Measurements from ENCODE around the gene MAZ. TPM values are rescaled to one million over a fixed set of nuclear protein-coding genes. Genes with fewer than 3 reads are reported as not detected.
"Not testable (repeated sequence)": the region's sequence is repeated elsewhere in the genome, so short reads cannot be mapped to it uniquely, and the experiment has no call there.

The MAZ gene
- total and polyA plus RNA-seq, 2 experiments from 2014 or later = 76.8 to 215 TPM

GRCh38 chr16:29777576-29778350 lies 28.6 kb upstream of the MAZ start, which contains the start of gene ZG16:
ZG16 (plus strand) TSS chr16:29778256; CDS start chr16:29779267, 1,011 bp downstream.
- no peak within 1 kb of the TSS for H3K27ac ChIP-seq
- no peaks in the 10 kb centered on the region for H3K4me1 ChIP-seq (ENCODE audit: insufficient read depth)
- peaks cover 6% of the 10 kb centered on the region; the same call in 1 of the 2 replicates for H3K27me3 ChIP-seq (replicated peaks; ENCODE audit: insufficient read depth)
- no peaks in the 10 kb centered on the region for H4K20me1 ChIP-seq (ENCODE audit: insufficient read depth)
- H3F3A ChIP-seq (ENCODE audit: insufficient read depth) = no peaks in the 10 kb centered on the region
- no peak within 1 kb of the TSS for H3K4me2 ChIP-seq (ENCODE audit: unreplicated experiment)
- H3K9me2 ChIP-seq (ENCODE audit: insufficient read depth) = no peaks in the 10 kb centered on the region
- H2AFZ ChIP-seq = no peak within 1 kb of the TSS
- in situ Hi-C loops (cut with MboI) = no loop called here
- no peaks in the 10 kb centered on the region for H3K9me3 ChIP-seq (ENCODE audit: low read depth)
- no peak for DNase-seq
- H3K79me2 ChIP-seq (ENCODE audit: insufficient read depth) = no peaks in the 10 kb centered on the region
- WGBS, 2 experiments (ENCODE audit: low coverage in 1 of 2, low lambda C conversion rate in 2 of 2, missing lambda C conversion rate in 2 of 2) = 48 to 63% methylated on average over 9 to 10 of the region's 10 CpGs
- H3K4me3 ChIP-seq = no peak within 1 kb of the TSS
- no peaks in the 10 kb centered on the region for H3K36me3 ChIP-seq (ENCODE audit: low read depth)
- TF ChIP-seq EZH2phosphoT487 (IDR thresholded peaks at IDR 0.05; ENCODE audit: insufficient read depth, low read depth) = no peak
- TF ChIP-seq EZH2 (IDR thresholded peaks at IDR 0.05; ENCODE audit: insufficient read depth, poor library complexity, severe bottlenecking) = no peak
- H3K9ac ChIP-seq = no peak within 1 kb of the TSS

GRCh38 chr16:29779474-29779873 lies 26.9 kb upstream of the MAZ start:
- TF ChIP-seq EZH2phosphoT487 (IDR thresholded peaks at IDR 0.05; ENCODE audit: insufficient read depth, low read depth) = no peak
- no peak for TF ChIP-seq EZH2 (IDR thresholded peaks at IDR 0.05; ENCODE audit: insufficient read depth, poor library complexity, severe bottlenecking)
- H3K9me2 ChIP-seq (ENCODE audit: insufficient read depth) = no peaks in the 10 kb centered on the region
- no peak overlapping the region for H3K4me3 ChIP-seq
- H3K9ac ChIP-seq = no peak overlapping the region
- DNase-seq = no peak
- H2AFZ ChIP-seq = no peak overlapping the region
- H3K79me2 ChIP-seq (ENCODE audit: insufficient read depth) = no peaks in the 10 kb centered on the region
- H3K27me3 ChIP-seq (replicated peaks; ENCODE audit: insufficient read depth) = peaks cover 6% of the 10 kb centered on the region; the same call in 1 of the 2 replicates
- whole genome bisulfite sequencing, 2 experiments (ENCODE audit: low coverage in 1 of 2, low lambda C conversion rate in 2 of 2, missing lambda C conversion rate in 2 of 2) = 41 to 54% methylated on average over 10 of the region's 10 CpGs
- no peaks in the 10 kb centered on the region for H3K9me3 ChIP-seq (ENCODE audit: low read depth)
- no peaks in the 10 kb centered on the region for H3F3A ChIP-seq (ENCODE audit: insufficient read depth)
- H3K4me2 ChIP-seq (ENCODE audit: unreplicated experiment) = no peak overlapping the region
- no peaks in the 10 kb centered on the region for H4K20me1 ChIP-seq (ENCODE audit: insufficient read depth)
- H3K27ac ChIP-seq = no peak overlapping the region
- H3K36me3 ChIP-seq (ENCODE audit: low read depth) = no peaks in the 10 kb centered on the region
- in situ Hi-C loops (cut with MboI) = no loop called here
- H3K4me1 ChIP-seq (ENCODE audit: insufficient read depth) = no peaks in the 10 kb centered on the region

GRCh38 chr16:29783094-29783953 lies 23.0 kb upstream of the MAZ start:
- H3K79me2 ChIP-seq (ENCODE audit: insufficient read depth); H3K4me2 ChIP-seq (ENCODE audit: unreplicated experiment); H3K36me3 ChIP-seq (ENCODE audit: low read depth); H2AFZ ChIP-seq; in situ Hi-C loops (cut with MboI); H3K27me3 ChIP-seq (replicated peaks; ENCODE audit: insufficient read depth); H3F3A ChIP-seq (ENCODE audit: insufficient read depth); H3K4me1 ChIP-seq (ENCODE audit: insufficient read depth); H3K9me2 ChIP-seq (ENCODE audit: insufficient read depth); H3K9me3 ChIP-seq (ENCODE audit: low read depth); H3K4me3 ChIP-seq; H4K20me1 ChIP-seq (ENCODE audit: insufficient read depth); H3K27ac ChIP-seq; DNase-seq; H3K9ac ChIP-seq: not testable (repeated sequence)
- 72 to 75% methylated on average over 13 of the region's 13 CpGs for WGBS, 2 experiments (ENCODE audit: low coverage in 1 of 2, low lambda C conversion rate in 2 of 2, missing lambda C conversion rate in 2 of 2)

- WGBS, 2 experiments (ENCODE audit: low coverage in 1 of 2, low lambda C conversion rate in 2 of 2, missing lambda C conversion rate in 2 of 2) = 83 to 86% methylated on average over 2 of the region's 2 CpGs
- no peak overlapping the region for H3K27ac ChIP-seq
- no peak for TF ChIP-seq EZH2 (IDR thresholded peaks at IDR 0.05; ENCODE audit: insufficient read depth, poor library complexity, severe bottlenecking)
- no peak for TF ChIP-seq EZH2phosphoT487 (IDR thresholded peaks at IDR 0.05; ENCODE audit: insufficient read depth, low read depth)
These were observed 22.2 kb upstream of the MAZ start for GRCh38 chr16:29784157-29784556.

More at GRCh38 chr16:29784157-29784556, 22.2 kb upstream of the MAZ start:
- H3K4me1 ChIP-seq (ENCODE audit: insufficient read depth) = no peaks in the 10 kb centered on the region; the same call in 1 of the 2 replicates
- 0 out of 2 replicates have a peak, but pooled peaks cover 6% of the 10 kb centered on the region for H3K27me3 ChIP-seq (replicated peaks; ENCODE audit: insufficient read depth)
- H3K36me3 ChIP-seq (ENCODE audit: low read depth) = no peaks in the 10 kb centered on the region
- in situ Hi-C loops (cut with MboI) = no loop called here
- no peak overlapping the region for H2AFZ ChIP-seq
- no peaks in the 10 kb centered on the region for H3K9me2 ChIP-seq (ENCODE audit: insufficient read depth)
- no peak for DNase-seq
- no peak overlapping the region for H3K4me2 ChIP-seq (ENCODE audit: unreplicated experiment)
- H3K4me3 ChIP-seq = no peak overlapping the region
- H3K9ac ChIP-seq = no peak overlapping the region
- no peaks in the 10 kb centered on the region for H3F3A ChIP-seq (ENCODE audit: insufficient read depth)
- H3K9me3 ChIP-seq (ENCODE audit: low read depth) = no peaks in the 10 kb centered on the region
- H3K79me2 ChIP-seq (ENCODE audit: insufficient read depth) = no peaks in the 10 kb centered on the region
- no peaks in the 10 kb centered on the region for H4K20me1 ChIP-seq (ENCODE audit: insufficient read depth)

Measured in GM23248 (cell line).